Ascending aorta (tissue), 2 donors: Measurements from ENCODE around the gene CAMTA1. TPM values are rescaled to one million over a fixed set of nuclear protein-coding genes. Genes with fewer than 3 reads are reported as not detected.

Experiments used
- DNase-seq, 2 donors: peaks; one replicate each; pipeline ENCODE4 v3.0.0-alpha.2; 2019; ENCODE audit warnings: low spot score in 2 of 2
- H3K27ac ChIP-seq, 2 donors: fragments of 200-600 bp; sonication (generic); one replicate each; pipeline ENCODE4 v1.5.1; 2016 to 2017; ENCODE audit warnings: mild to moderate bottlenecking in 1 of 2
- H3K27me3 ChIP-seq: fragments of 200-600 bp; sonication (generic); one replicate; pipeline ENCODE4 v1.5.1; 2017
- H3K36me3 ChIP-seq, 2 donors: fragments of 200-600 bp; sonication (generic); one replicate each; pipeline ENCODE4 v1.5.1; 2016
- H3K4me1 ChIP-seq, 2 donors: fragments of 200-600 bp; sonication (generic); one replicate each; pipeline ENCODE4 v1.5.1; 2016 to 2017; ENCODE audit warnings: mild to moderate bottlenecking in 1 of 2
- H3K4me3 ChIP-seq, 2 donors: fragments of 200-600 bp; sonication (generic); one replicate each; pipeline ENCODE4 v1.5.1; 2016 to 2017; ENCODE audit warnings: mild to moderate bottlenecking in 1 of 2
- H3K9me3 ChIP-seq, 2 donors: fragments of 200-600 bp; sonication (generic); one replicate each; pipeline ENCODE4 v1.5.1; 2016
- CTCF ChIP-seq, 3 experiments: fragments of 200-600 bp in 2 of 3; fragments of 450-650 bp in 1 of 3; sonication (generic) in 2 of 3; IDR thresholded peaks; one replicate each; pipeline ENCODE4 v1.5.1; 2016 to 2019; ENCODE audit warnings: antibody characterized with exemption in 3 of 3, mild to moderate bottlenecking in 1 of 3, moderate library complexity in 1 of 3
- intact Hi-C: fragments of 100-400 bp; cut with DNase I; formaldehyde crosslinking; loops from one replicate; pipeline ENCODE4 v1.15.1; 2023
- total RNA-seq: library from RNA; depleted of rRNA; stranded (reverse); fragments of >200 nt; gene quantifications from one replicate; pipeline ENCODE4 v1.1.0, GENCODE V29; 2016

CAMTA1 gene
- total RNA-seq, 1 donor from 2014 or later: 53.3 TPM

- Histone ChIP-seq H3K4me1 (peaks cover 5 to 55% of the 10 kb centered on the region in 2 donors), H3K4me3 (no peak overlapping the region), H3K27me3 (no peaks in the 10 kb centered on the region), H3K9me3 (no peaks in the 10 kb centered on the region), H3K27ac (peak overlapping the region; percentile 45 to 51), H3K36me3 (no peaks in the 10 kb centered on the region)
- intact Hi-C loops: loop anchor here (5.0 kb wide), 2 partner anchors 36 to 166 kb away; no protein-coding TSS in a partner anchor
- DNase-seq: no peak
- TF ChIP-seq CTCF (IDR thresholded peaks at IDR 0.05): no peak
Measured at GRCh38 chr1:6796095-6796494, 10.8 kb downstream of the CAMTA1 start.

GRCh38 chr1:6799499-6799898 lies 14.2 kb downstream of the CAMTA1 start:
- Histone ChIP-seq H3K27me3 (no peaks in the 10 kb centered on the region), H3K9me3 (no peaks in the 10 kb centered on the region), H3K36me3 (no peaks in the 10 kb centered on the region), H3K27ac (peak overlapping the region; percentile 75 to 78), H3K4me3 (no peak overlapping the region), H3K4me1 (peaks cover 14 to 61% of the 10 kb centered on the region in 2 donors)
- TF ChIP-seq CTCF (IDR thresholded peaks at IDR 0.05): no peak
- intact Hi-C loops: loop anchor here (5.0 kb wide), 2 partner anchors 33 to 163 kb away; no protein-coding TSS in a partner anchor
- DNase-seq: no peak

- peak overlapping the region; percentile 15 to 33 for H3K4me3 ChIP-seq
- DNase-seq: no peak
- H3K9me3 ChIP-seq: no peaks in the 10 kb centered on the region
- intact Hi-C loops: no loop called here
- H3K36me3 ChIP-seq: no peaks in the 10 kb centered on the region
- H3K4me1 ChIP-seq: peaks cover 14 to 51% of the 10 kb centered on the region in 2 donors
- no peak for TF ChIP-seq CTCF (IDR thresholded peaks at IDR 0.05)
- peak overlapping the region; percentile 75 to 78 for H3K27ac ChIP-seq
- H3K27me3 ChIP-seq: no peaks in the 10 kb centered on the region
Measured at GRCh38 chr1:6800745-6801144, 15.5 kb downstream of the CAMTA1 start.

GRCh38 chr1:6801199-6801598 lies 15.9 kb downstream of the CAMTA1 start:
- no peaks in the 10 kb centered on the region for H3K27me3 ChIP-seq
- H3K36me3 ChIP-seq: no peaks in the 10 kb centered on the region
- H3K9me3 ChIP-seq: no peaks in the 10 kb centered on the region
- H3K4me1 ChIP-seq: peaks cover 14 to 50% of the 10 kb centered on the region in 2 donors
- TF ChIP-seq CTCF (IDR thresholded peaks at IDR 0.05): no peak
- DNase-seq: no peak
- peak overlapping the region; percentile 15 to 33 for H3K4me3 ChIP-seq
- intact Hi-C loops: no loop called here
- H3K27ac ChIP-seq: peak overlapping the region; percentile 75 to 78

GRCh38 chr1:6801966-6802365 lies 16.7 kb downstream of the CAMTA1 start:
- Histone ChIP-seq H3K27me3 (no peaks in the 10 kb centered on the region), H3K27ac (peak overlapping the region; percentile 75 to 78), H3K4me1 (peaks cover 14 to 46% of the 10 kb centered on the region in 2 donors), H3K9me3 (no peaks in the 10 kb centered on the region), H3K36me3 (no peaks in the 10 kb centered on the region), H3K4me3 (peak overlapping the region in 1 of 2 donors; percentile 33)
- intact Hi-C loops: no loop called here
- no peak for DNase-seq
- TF ChIP-seq CTCF (IDR thresholded peaks at IDR 0.05): no peak

GRCh38 chr1:6802454-6802853 lies 17.2 kb downstream of the CAMTA1 start:
- no peak for TF ChIP-seq CTCF (IDR thresholded peaks at IDR 0.05)
- Histone ChIP-seq H3K27me3 (no peaks in the 10 kb centered on the region), H3K9me3 (no peaks in the 10 kb centered on the region), H3K27ac (peak overlapping the region; percentile 42 to 78), H3K4me1 (peaks cover 14 to 43% of the 10 kb centered on the region in 2 donors), H3K36me3 (no peaks in the 10 kb centered on the region), H3K4me3 (no peak overlapping the region)
- intact Hi-C loops: no loop called here
- no peak for DNase-seq
